Cerebellar cortex (tissue), 1 donor: ENCODE data around the gene FRMPD1.

Experiments used
- DNase-seq: peaks from one replicate; pipeline ENCODE4 v3.0.0-alpha.2; 2015; ENCODE audit warnings: low spot score

Gene FRMPD1

GRCh38 chr9:37678789-37679273, 28.1 kb downstream of the FRMPD1 start:
- no peak for DNase-seq

DNA sequence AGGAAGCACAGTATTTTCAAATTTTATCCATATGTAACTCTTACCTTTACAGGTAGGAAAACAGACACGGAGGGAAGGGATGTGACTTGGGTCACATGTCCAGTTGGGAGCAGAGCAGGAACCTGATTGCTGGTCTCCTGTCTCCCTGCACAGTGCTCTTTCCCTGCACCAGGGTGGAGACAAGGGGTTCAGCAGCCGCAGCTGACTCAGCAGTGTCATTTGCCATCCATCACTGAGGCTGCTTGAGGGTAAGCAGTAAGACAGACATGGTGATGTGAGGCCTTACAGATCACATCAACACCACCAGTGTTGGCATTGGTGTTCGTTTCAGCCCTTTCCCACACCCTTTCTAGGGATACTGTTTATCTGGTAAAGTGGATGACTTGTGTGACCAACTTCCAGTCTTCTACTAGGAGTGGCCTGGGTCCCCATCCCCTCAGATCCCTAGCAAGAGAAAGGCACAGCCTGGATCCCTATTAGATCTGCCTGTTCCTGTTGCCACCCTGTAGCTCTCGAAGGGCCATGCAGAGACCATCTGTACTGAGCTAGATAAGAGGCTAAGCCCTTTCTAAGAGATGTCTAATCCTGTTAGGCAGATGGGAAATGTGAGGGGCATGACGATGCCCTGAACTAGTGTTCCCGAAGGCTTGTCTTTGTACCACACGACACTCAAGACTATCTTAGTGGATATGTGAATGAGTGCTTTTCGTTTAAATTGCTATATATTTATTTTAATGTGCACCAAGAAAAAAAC, 29.1 kb downstream of the FRMPD1 start:
- no peak for DNase-seq

DNA sequence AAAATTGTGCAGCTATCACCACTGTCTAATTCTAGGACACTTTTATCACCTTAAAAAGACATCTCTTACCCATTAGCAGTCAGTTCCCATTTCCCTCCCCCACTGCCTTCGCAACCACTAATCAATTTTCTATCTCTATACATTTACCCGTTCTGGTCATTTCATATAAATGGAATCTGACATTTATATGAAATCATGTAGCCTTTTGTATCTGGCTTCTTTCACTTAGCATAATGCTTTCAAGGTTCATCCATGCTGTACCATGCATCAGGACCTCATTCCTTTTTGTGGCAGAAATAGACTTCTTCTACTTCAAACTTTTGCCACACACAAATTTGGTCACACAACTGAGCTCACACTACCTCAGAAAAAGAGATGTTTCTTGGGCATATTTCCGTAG, 32.2 kb downstream of the FRMPD1 start:
- DNase-seq, result no peak

DNA sequence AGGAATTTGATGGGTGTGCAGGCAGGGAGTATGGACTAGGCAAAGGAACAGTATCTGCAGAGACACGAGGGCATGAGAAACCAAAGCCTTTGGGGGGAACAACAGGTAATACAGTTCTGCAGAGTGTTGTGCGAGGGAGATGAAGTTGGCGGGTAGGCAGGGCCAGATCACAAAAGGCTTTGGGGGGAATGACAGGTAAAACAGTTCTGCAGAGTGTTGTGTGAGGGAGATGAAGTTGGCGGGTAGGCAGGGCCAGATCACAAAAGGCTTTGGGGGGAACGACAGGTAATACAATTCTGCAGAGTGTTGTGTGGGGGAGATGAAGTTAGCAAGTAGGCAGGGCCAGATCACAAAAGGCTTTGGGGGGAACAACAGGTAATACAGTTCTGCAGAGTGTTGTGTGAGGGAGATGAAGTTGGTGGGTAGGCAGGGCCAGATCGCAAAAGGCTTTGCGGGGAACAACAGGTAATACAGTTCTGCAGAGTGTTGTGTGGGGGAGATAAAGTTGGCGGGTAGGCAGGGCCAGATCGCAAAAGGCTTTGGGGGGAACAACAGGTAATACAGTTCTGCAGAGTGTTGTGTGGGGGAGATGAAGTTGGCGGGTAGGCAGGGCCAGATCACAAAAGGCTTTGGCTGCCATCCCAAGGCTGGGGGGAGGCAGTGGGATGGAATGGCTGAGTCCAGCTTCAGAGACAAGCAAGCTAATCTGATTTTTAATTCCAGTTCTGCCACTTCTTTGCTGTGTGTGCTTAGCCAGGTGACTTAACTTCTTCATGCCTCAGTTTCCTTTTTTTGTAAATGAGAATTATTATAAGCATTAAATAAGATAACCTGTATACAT, 33.0 kb downstream of the FRMPD1 start:
- no peak for DNase-seq

- DNase-seq, result no peak
Observed at GRCh38 chr9:37692622-37693221, 42.0 kb downstream of the FRMPD1 start.

DNA sequence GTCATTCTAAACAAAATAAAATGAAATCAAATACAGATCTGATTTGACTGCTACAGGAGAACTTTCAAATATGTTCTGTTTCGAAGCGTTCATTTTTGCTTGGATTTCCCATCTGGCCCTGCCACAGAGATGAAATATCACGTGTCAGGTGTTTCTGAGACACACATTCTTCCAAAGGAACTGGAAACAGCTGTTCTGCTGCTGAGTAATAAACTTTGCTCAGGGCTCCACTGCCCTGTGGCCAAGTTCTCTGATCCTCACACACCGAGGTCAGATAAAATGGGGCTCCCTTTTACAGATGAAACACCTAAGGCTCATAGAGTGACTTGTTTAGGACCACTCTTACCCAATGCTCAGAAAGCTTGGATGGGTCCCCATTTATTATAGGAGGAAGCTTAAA, 42.5 kb downstream of the FRMPD1 start:
- DNase-seq, result no peak

- no peak for DNase-seq
Observed at GRCh38 chr9:37694355-37694754, 43.6 kb downstream of the FRMPD1 start.

DNA sequence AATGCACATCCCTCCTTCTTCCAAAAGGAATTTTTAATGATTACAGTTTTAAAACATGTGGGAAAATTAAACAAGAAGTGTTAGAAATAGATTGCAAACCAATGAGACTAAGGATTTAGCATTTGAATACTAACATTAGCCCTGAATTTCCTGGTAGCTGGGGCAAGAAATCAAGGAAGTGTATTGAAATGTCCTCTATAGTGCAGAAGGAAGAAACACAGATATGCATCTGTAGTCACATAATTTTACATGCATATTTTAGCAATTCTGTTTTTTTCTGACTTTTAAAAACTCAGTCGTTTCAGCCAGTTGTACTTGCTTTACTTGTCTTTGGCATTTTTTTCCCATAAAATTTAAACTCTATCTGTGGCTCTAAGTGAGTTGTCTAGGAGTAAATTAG, 45.8 kb downstream of the FRMPD1 start:
- DNase-seq, result no peak

DNA sequence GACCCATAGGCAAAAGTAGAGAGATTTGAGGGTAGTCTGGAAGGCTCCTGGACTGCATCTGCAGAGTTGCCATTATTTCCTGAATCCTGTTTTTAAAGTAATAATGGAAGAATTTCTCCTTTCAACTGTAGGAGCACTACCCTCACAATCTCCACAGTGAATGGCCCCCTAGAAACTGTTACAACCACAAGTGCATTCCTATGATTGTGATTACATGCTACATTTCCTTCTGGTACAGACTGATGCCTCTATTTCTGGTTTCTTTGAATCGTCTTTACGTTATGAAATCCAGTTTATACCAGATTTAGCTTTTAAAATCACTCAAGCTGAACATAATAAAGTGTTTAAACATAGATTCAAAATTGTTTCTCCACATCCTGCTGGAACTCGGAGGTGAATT, 49.4 kb downstream of the FRMPD1 start:
- no peak for DNase-seq

- DNase-seq, result no peak
Observed at GRCh38 chr9:37700900-37701299, 50.1 kb downstream of the FRMPD1 start.

- no peak for DNase-seq
Observed at GRCh38 chr9:37705787-37706186, 55.0 kb downstream of the FRMPD1 start.

DNA sequence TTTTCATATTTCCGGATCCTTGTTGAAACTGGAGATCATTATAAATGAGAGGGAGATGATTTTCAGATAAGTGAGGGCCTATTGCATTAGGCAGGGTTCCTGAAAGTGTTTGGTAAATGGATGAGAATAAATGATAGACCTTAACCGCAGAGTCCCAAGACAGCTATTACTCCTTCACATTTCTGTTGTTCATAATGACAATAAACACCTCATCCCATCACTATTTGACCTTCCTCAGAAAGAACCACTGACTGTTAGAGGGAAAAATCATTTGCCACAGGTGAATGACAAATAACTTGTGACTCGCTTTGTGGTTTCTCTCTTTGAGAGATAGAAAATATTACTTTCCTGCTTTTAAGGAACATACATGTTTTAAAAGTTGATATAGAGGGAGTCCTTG, 55.5 kb downstream of the FRMPD1 start:
- no peak for DNase-seq

DNA sequence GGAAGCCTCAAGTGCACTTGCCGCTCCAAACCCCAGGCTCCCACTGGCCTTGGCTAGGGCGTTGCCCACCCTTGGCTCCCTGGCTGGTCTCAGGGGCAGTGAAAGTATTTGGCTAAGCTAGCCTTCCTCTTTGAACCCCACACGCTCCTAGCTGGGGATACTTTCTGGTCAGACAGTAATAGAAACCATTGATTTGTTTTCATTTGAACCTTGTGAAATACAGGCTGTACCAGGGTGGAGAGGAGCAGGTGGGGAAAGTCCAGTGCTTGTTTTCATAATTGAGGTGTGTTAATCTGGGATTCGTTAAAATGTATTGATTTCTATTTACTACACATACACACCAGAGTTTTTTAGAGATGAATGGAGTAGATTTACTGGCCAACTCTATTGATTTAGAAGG, 57.0 kb downstream of the FRMPD1 start:
- DNase-seq, result no peak

DNA sequence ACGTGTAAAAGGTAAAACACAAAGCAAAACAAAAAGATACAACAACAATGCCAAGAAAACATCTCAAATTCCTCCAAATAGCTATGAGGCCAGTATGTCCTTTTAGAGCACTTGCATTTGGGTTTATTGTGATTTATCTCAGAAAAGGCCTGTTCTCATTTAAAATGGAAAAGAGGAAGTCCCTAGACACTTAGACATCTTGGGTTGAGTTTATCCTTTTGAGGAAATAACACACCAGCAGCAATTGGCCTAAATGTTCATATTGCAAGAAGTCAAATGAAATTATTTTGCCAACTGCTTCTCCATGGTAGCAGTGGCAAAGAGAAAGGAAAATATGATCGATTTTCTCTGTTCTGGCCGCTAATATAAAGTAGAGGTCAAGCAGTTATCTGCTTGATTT, 59.3 kb downstream of the FRMPD1 start:
- DNase-seq, result no peak

DNA sequence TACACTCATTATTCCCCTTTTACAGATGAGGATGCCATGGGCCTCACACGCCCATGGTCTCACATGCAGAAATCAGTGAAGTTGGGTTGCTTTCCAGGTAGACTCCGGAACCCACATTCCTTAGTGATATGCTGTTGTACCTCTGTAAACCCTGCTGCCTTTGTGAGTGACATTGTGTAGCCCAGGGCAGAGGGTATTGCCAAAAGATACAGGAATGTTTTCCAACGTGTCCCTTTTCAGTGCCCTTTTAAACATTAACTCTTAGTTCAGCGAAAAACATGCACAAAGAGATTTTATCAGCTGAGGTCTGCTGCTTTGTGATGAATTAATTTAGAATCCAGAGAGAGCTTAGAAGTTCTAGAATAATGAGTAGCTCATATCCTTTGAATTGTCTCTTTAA, 64.5 kb downstream of the FRMPD1 start:
- no peak for DNase-seq

DNA sequence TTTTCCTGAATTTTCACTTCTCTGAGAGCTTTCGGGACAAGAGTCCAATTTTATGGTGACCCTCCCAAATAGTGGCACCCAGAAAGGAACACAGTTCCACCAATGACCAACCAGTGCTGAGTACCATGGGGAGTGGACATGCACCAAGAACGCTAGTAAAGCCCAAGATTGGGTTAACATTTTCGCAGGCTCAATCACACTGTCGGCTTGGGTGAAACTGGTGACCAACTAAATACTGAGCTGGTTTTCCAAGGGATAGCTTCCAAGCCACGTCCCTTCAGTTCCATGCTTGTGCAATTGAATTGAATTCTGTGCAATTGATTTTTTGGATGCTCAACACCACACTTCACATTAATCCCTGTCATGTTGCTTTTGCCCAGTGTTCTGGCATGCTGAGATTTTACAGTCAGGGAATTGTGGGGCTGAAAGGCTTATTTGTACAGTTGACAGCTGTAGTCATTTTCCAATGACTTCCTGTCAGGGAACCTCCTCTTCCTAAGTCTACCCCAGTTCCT, 65.3 kb downstream of the FRMPD1 start:
- DNase-seq, result no peak

DNA sequence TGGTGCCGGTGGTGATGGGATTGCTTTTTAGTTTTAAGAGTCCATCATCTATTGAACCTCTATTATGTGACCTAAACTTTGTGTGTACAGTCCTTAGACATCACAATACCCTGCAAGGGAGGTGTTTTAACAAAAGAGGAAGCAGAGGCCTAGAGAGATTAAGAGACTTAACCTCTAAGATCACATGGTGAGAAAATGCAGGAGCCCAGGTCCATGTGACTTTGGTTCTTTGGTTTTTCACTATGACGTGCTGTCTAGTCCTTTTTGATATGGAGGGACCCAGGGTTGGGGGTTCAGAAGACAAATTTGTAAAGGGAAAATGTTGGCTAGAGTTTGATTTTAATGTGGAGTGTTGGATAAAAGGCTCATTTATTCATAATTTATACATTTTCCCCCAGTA, 68.8 kb downstream of the FRMPD1 start:
- DNase-seq, result no peak

DNA sequence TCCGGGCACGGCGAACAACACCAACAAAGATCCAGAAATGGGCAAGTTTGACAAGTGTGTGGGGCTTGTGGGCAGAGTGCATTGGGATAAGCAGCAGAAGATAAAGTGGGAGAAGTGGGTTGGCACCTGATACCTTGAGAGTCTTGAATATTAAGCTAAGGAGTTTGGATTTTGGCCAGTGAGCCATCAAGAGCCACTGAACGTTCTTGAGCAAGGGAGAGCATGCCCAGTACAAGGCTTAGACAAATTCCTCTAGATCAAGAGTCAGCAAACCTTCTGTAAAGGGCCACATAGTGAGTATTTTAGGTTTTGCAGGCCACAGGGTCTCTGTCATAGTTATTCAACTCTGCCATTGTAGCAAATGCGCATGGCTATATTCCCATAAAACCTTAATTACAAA, 76.3 kb downstream of the FRMPD1 start:
- no peak for DNase-seq

DNA sequence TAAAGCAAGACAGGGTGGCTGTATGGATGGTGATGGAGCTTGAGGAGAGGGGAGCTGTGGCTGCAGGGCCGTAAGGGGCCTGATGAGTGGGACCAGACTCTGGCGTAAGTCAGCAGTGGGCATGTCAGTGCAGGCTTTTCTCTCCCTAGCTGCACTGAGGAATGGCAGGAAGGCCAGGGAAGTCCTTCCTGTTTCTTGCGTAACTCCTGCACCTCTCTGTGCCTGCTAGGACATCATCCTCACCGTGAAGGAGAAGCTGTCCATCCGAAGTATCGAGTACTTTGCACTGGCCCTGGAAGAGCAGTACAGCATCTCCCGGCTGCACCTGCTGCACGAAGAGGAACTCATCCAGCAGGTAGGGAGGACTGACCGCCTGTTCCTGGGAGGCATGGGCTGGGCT, 78.7 kb downstream of the FRMPD1 start:
- DNase-seq, result no peak

- DNase-seq, result no peak
Observed at GRCh38 chr9:37730256-37730655, 79.5 kb downstream of the FRMPD1 start.

DNA sequence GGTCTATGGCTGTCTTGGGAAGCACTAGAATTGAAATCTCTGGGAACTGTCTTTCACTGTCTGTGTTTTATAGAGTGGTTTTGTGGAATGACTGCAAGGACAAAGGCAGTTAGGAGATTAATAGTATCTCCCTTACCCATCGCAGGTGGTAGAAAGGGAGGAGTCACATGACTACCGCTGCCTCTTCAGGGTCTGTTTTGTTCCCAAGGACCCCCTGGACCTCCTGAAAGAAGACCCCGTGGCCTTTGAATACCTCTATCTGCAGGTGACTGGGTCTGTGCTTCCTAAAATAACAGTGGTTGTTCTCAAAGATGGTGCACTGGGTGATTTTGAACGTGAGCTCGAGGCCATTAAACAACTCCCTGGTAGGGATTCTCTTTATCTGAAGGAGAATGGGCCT, 80.1 kb downstream of the FRMPD1 start:
- no peak for DNase-seq

DNA sequence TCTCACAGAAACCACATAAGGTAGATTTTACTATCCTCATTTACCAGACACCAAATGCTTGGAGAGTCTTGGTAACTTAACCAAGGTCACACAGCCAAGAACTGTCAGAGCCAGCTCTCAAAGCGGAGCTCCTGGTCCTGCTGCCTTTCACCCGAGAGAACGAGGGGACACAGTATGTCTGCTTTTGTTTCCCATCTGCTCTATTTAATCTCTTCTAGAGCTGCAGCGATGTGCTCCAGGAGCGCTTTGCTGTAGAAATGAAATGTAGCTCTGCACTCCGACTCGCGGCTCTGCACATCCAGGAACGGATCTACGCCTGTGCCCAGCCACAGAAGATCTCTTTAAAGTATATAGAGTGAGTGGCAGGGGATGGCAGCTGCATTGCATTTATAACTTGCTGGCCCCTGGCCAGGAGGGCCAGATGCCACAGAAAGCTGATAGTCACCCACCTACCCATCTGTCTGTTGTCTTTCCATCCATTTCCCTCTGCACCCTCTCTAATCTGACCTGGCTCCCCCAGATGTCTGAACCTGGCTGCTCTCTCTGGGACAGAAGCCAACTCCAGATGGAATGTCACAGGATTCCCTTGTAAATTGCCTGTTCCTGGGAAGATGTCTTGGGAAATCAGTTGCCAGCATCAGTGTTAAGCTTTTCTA, 81.5 kb downstream of the FRMPD1 start:
- peak; percentile 60 for DNase-seq
